ENCODE results near the gene SELENOK. TPM values are rescaled to one million over a fixed set of nuclear protein-coding genes. Genes with fewer than 3 reads are reported as not detected.
A peak's percentile ranks its signal among the peaks of the same experiment; 100 is the strongest.

The SELENOK gene
- total RNA-seq, 2 experiments from 2014 or later: 32.1 to 35.8 TPM

DNA sequence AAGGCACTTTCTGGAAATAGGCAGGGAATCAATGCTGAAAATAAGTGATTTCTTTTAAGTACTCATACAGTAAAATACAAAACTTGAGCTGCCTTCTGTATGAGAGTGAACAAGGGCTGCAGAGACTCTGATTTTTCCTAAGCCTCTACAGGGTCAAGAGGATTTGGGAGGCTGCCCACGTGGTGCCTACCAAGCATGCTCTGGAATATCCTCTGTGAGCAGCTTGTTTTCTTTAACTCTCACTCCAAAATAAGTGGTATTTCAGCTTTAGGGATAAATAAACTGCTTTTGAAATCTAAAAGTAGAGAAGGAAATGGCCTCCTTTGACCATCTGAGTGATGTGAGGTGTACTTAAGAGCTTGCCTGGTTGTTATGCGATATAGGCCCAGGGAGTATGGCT lies 8.1 kb upstream of the SELENOK start:
- TF ChIP-seq, protein P1, sequence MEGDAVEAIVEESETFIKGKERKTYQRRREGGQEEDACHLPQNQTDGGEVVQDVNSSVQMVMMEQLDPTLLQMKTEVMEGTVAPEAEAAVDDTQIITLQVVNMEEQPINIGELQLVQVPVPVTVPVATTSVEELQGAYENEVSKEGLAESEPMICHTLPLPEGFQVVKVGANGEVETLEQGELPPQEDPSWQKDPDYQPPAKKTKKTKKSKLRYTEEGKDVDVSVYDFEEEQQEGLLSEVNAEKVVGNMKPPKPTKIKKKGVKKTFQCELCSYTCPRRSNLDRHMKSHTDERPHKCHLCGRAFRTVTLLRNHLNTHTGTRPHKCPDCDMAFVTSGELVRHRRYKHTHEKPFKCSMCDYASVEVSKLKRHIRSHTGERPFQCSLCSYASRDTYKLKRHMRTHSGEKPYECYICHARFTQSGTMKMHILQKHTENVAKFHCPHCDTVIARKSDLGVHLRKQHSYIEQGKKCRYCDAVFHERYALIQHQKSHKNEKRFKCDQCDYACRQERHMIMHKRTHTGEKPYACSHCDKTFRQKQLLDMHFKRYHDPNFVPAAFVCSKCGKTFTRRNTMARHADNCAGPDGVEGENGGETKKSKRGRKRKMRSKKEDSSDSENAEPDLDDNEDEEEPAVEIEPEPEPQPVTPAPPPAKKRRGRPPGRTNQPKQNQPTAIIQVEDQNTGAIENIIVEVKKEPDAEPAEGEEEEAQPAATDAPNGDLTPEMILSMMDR (IDR thresholded peaks at IDR 0.05): no peak
- Mint-ChIP-seq H3K27me3 (peaks cover 20% of the 10 kb centered on the region), H3K4me1 (ENCODE audit: low read depth) (no peaks in the 10 kb centered on the region), H3K36me3 (ENCODE audit: low read depth) (no peaks in the 10 kb centered on the region), H3K9me3 (no peaks in the 10 kb centered on the region), H3K27ac (no peak overlapping the region), H3K4me3 (no peak overlapping the region)
- CTCF ChIA-PET: no interaction called here
- intact Hi-C loops (cut with micrococcal nuclease): no loop called here
- POLR2A ChIA-PET: no interaction called here
- no peak for ATAC-seq
- no peak for DNase-seq

DNA sequence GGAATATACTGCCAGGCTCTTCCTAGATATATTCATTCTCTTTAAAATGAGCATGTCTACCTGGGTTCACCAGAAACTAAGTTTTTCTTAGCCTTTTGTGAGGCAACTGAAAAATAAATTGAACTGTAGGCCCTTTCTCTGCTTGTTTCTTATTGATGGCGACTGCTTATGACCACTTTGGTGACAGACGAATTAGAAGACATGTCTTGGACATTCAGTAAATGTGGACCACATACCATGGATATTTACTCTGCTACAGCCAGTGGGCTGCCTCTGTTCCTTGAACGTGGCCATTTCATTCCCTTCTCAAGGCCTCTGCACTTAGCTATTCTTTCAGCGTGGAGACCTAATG lies 603 bp upstream of the SELENOK start:
- ATAC-seq (no peak), DNase-seq (no peak)
- intact Hi-C loops (cut with micrococcal nuclease): no loop called here
- Mint-ChIP-seq H3K4me3 (peak overlapping the region; percentile 87), H3K36me3 (ENCODE audit: low read depth) (peaks cover 14% of the 10 kb centered on the region), H3K4me1 (ENCODE audit: low read depth) (peaks cover 38% of the 10 kb centered on the region), H3K27me3 (peaks cover 6% of the 10 kb centered on the region), H3K27ac (peak overlapping the region; percentile 92), H3K9me3 (no peaks in the 10 kb centered on the region)
- ChIA-PET CTCF (interaction anchor here (1.0 to 2.3 kb wide), 2 partner anchors 10 to 21 kb away, joined by 3 to 14 read pairs; partner anchors contain the start of gene ACTR8), POLR2A (interaction anchor here (1.0 to 3.2 kb wide), 5 partner anchors 11 to 544 kb away, joined by 3 to 36 read pairs (median 4); partner anchors contain the start of genes ACTR8 and DCP1A)
- TF ChIP-seq, protein P1 (IDR thresholded peaks at IDR 0.05): no peak

DNA sequence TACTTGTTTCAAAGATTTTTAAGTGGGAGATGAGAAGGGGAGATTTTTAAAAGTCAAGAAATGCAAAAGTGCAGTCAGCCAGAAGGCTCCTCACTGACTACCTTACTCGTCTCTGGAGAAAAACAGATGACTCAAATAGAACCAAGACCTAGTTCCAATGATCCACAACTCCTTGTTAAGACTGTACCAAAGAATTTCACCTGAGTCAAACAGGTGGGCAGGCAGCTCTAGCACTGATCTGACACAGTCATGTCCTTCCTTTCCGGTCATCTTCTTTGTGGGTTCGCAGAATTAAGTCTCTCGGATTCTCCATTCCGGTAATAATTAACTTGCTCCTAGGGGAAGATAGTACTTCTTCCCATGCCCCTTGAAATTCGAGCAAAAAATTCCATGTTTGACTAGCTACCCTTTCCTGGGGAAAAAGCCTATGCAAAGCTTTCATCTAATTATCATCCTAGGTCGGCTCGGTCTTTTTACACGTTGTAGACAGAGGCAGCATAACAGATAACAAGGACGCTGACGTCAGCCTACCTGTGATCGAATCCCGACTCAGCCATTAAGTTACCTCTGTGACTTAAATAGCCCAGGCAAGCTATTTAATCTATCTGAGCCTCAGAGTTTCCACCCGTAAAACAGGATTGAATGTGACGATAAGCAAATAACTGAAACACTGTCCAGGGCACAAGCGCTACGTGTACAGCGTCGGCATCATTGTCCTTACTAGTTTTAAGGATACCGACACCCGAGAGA lies 758 bp downstream of the SELENOK start:
- Mint-ChIP-seq H3K4me3 (peak overlapping the region; percentile 87), H3K27ac (peak overlapping the region; percentile 92), H3K9me3 (no peaks in the 10 kb centered on the region), H3K4me1 (ENCODE audit: low read depth) (peaks cover 44% of the 10 kb centered on the region), H3K27me3 (peaks cover 1% of the 10 kb centered on the region), H3K36me3 (ENCODE audit: low read depth) (peaks cover 22% of the 10 kb centered on the region)
- ATAC-seq (peak; percentile 21), DNase-seq (peak; percentile 78)
- intact Hi-C loops (cut with micrococcal nuclease): no loop called here
- TF ChIP-seq, protein P1 (IDR thresholded peaks at IDR 0.05): no peak
- CTCF ChIA-PET: interaction anchor here (2.3 kb wide), 1 partner anchor 9 kb away, joined by 14 read pairs; the partner anchor contains the start of gene ACTR8
- POLR2A ChIA-PET: interaction anchor here (1.5 to 3.2 kb wide), 3 partner anchors 10 to 543 kb away, joined by 4 to 36 read pairs (median 8); partner anchors contain the start of genes ACTR8 and DCP1A

DNA sequence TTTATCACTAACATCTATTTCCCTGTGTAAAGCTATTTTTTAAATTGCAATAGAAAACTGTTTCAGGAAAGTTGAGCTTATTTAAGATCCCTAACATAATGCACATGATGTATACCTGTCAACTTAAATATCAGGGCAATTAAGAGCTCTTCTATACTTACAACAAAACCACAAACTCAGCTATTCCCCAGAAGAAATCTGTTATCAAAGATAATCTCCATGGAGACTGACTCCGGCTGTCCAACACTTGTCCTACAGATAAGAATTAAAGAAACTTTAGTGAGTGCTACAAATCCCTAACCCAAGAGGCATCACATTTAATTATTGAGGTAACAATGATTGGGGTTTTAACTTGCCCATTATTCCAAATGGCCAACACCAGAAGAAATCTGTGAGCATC lies 3.4 kb downstream of the SELENOK start:
- ATAC-seq (no peak), DNase-seq (no peak)
- ChIA-PET POLR2A (no interaction called here), CTCF (no interaction called here)
- no peaks in the 10 kb centered on the region for H3K9me3 Mint-ChIP-seq
- H3K4me1 Mint-ChIP-seq (ENCODE audit: low read depth): peaks cover 44% of the 10 kb centered on the region
- no peaks in the 10 kb centered on the region for H3K27me3 Mint-ChIP-seq
- intact Hi-C loops (cut with micrococcal nuclease): no loop called here
- TF ChIP-seq, protein P1 (IDR thresholded peaks at IDR 0.05): no peak
- H3K27ac Mint-ChIP-seq: no peak overlapping the region
- H3K4me3 Mint-ChIP-seq: no peak overlapping the region
- peaks cover 28% of the 10 kb centered on the region for H3K36me3 Mint-ChIP-seq (ENCODE audit: low read depth)

DNA sequence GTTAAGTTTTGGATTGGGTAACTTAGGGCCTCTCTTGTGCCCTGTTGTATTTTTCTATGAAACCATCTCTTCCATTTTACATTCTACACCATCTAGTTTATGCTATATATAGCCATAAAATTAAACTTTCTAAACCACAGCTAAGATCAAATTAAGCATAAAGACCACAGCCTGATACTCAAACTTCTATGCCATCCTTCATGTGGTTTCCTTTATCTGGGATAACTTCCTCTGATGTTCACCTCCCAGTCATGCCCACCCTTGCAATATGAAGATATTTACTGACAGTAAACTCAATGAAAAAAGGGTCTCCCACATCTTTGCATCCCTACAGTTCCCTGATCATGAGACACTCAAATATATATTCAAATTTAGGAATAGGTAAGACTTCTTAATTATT lies 4.2 kb downstream of the SELENOK start:
- Mint-ChIP-seq H3K27ac (peak overlapping the region; percentile 46), H3K36me3 (ENCODE audit: low read depth) (peaks cover 28% of the 10 kb centered on the region), H3K9me3 (no peaks in the 10 kb centered on the region), H3K4me3 (no peak overlapping the region), H3K27me3 (no peaks in the 10 kb centered on the region), H3K4me1 (ENCODE audit: low read depth) (peaks cover 43% of the 10 kb centered on the region)
- ChIA-PET CTCF (no interaction called here), POLR2A (no interaction called here)
- DNase-seq (no peak), ATAC-seq (no peak)
- TF ChIP-seq, protein P1 (IDR thresholded peaks at IDR 0.05): no peak
- intact Hi-C loops (cut with micrococcal nuclease): no loop called here

Measured in activated CD8-positive, alpha-beta T cell treated with anti-CD3 and anti-CD28 coated beads for 36 hours (primary cell).